ENCODE data around the gene DICER1.
"Not testable (repeated sequence)": the region's sequence is repeated elsewhere in the genome, so short reads cannot be mapped to it uniquely, and the experiment has no call there.

DICER1 gene

DNA sequence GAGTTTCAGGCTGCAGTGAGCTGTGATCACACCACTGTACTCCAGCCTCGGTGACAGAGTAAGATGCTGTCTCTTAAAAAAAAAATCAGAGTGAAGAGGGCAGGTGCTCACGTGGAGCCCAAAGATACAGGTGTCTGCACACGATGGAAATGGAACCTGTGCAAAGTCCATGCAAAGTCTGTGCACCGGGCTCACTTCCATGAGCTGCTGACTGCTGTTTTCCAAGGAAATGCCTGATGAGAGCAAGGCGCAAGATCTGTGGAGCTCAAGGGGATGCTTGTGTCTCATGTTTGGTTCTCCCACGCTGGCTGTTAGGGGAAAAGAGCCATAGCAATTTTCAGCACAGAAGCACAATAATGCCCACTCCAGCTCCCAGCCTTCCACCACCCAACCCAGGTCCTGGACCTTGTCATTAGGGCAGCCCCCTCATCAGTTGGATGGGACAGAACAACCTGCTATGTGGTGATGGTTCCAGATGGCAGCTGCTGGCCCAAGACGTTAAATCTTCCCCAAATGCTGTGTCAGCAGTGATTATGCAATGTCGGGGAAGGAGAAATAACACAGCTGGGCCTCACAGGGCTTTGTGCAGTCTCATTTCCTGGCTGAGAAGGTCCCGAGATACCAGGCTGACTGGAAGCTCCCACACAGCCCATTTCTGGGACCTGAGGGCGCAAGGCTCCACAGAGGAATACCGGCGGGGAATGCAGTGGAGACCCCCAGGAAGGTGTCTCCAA is 27.9 kb upstream of the DICER1 start:
- H3K4me3 ChIP-seq (ENCODE audit: low read depth, low read length): no peak overlapping the region
- in situ Hi-C loops (cut with HindIII; ENCODE audit: low sequenced_read_pairs): no loop called here
- no peak for DNase-seq (ENCODE audit: low read depth)
- no peak for TF ChIP-seq CTCF (IDR thresholded peaks at IDR 0.05; ENCODE audit: low read depth, low read length, missing control alignments)

DNA sequence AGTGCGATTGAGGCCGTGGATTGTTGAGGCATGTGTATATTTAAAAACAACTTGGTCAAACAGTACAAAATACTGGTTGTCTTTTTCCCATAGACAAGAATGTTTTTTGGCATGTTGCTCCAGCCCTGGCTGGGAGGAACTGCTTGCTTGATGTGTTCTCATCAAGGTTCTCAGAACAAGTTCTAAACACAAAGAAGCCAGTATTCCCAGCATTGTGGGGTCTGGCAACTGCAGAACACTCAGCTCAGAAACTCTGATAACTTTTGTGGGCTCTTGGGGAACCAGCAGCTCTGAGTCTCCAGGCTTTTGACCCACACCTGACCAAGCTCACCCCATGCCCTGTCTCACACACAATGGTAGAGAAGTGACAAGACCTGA is 27.1 kb upstream of the DICER1 start:
- H3K4me3 ChIP-seq (ENCODE audit: low read depth, low read length): no peak overlapping the region
- no peak for TF ChIP-seq CTCF (IDR thresholded peaks at IDR 0.05; ENCODE audit: low read depth, low read length, missing control alignments)
- no peak for DNase-seq (ENCODE audit: low read depth)
- in situ Hi-C loops (cut with HindIII; ENCODE audit: low sequenced_read_pairs): loop anchor here (5.0 kb wide), 1 partner anchor 43 kb away; no protein-coding TSS in a partner anchor

DNA sequence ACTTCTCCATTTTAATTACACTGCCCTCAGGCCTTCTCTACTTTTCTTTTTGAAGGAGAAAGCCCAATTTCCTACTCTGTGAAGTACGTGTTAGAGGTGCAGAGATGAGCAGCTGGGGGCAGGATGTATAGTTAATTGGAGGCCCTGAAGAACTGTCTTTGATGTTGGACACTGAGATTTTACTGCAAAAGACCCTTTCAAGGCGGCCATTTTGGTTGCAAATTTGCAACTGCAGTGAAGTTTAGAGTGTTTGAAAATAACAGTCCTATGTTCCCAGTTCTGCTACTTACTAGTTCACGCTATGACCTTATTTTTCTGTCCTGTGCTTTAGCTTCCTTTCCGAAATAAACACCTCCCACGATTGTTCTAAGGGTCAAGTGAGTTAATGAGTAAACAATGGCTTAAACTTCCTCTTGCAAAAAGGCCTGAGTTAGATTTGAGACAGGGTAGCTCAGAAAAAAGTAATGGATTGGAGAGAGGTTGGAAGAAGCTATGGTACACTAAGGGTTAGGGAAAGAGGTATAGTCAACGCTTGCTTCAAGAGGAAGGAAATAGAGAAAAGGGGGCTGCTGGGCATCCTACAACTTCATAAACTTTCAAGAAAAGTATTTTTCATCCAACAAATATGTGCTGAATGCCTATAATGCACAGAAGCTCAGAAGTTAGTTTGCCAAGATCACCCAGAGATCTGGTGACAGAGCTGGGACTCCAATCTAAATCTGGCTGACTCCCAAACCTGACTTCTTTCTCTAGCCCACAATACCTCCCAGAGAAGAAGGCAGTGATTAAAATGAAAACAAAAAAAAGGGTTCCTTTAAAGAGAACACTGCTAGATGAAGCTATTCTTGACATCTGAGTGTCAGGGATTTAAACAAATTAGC is 26.4 kb upstream of the DICER1 start:
- in situ Hi-C loops (cut with HindIII; ENCODE audit: low sequenced_read_pairs): loop anchor here (5.0 kb wide), 1 partner anchor 44 kb away; no protein-coding TSS in a partner anchor
- no peak for DNase-seq (ENCODE audit: low read depth)

DNA sequence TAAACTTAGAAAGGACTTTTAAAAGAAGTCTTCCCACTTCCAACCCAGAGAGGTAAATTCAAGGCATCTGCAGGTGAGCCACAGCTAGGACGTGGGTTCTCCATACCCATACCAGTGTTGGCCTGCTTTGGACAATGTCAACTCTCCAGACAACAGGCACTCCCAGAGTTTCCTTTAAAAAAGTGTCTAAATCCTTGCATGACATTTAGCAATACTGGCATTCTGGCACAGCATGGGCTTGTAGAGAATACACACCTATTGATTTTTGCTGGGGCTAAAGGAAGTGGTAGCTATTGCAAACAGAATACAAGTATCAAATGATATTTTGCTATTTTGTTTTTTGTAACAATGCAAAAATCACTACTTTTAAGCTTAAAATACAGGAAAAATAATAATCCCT is 25.8 kb upstream of the DICER1 start:
- TF ChIP-seq CTCF (IDR thresholded peaks at IDR 0.05; ENCODE audit: low read depth, low read length, missing control alignments): no peak
- in situ Hi-C loops (cut with HindIII; ENCODE audit: low sequenced_read_pairs): loop anchor here (5.0 kb wide), 1 partner anchor 44 kb away; no protein-coding TSS in a partner anchor

More for the DNA sequence above, 26.4 kb upstream of the DICER1 start:
- TF ChIP-seq CTCF (IDR thresholded peaks at IDR 0.05; ENCODE audit: low read depth, low read length, missing control alignments): no peak
- no peak overlapping the region for H3K4me3 ChIP-seq (ENCODE audit: low read depth, low read length)

DNA sequence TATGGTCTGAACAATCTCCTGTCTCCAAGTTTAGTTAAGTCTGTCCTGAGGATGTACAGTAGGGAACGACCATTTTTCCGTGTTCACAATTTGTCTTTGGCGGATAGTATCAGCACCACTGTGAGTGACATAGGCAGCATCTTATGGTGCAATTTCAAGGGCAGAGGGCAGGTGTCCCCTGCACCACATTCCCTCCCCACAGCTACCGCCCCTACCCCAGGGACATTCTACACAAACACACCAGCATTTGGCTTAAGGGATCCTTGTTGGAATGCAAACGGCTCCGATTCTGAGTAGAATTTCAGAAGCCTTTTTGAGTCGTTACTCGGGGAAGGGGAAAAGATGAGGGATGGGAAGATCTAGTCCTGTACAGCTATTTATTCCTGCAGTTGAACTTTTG is 25.1 kb upstream of the DICER1 start:
- in situ Hi-C loops (cut with HindIII; ENCODE audit: low sequenced_read_pairs): loop anchor here (5.0 kb wide), 1 partner anchor 45 kb away; no protein-coding TSS in a partner anchor
- TF ChIP-seq CTCF (IDR thresholded peaks at IDR 0.05; ENCODE audit: low read depth, low read length, missing control alignments): no peak
- no peak for DNase-seq (ENCODE audit: low read depth)
- H3K4me3 ChIP-seq (ENCODE audit: low read depth, low read length): no peak overlapping the region

More for the DNA sequence above, 25.8 kb upstream of the DICER1 start:
- H3K4me3 ChIP-seq (ENCODE audit: low read depth, low read length): no peak overlapping the region
- no peak for DNase-seq (ENCODE audit: low read depth)

DNA sequence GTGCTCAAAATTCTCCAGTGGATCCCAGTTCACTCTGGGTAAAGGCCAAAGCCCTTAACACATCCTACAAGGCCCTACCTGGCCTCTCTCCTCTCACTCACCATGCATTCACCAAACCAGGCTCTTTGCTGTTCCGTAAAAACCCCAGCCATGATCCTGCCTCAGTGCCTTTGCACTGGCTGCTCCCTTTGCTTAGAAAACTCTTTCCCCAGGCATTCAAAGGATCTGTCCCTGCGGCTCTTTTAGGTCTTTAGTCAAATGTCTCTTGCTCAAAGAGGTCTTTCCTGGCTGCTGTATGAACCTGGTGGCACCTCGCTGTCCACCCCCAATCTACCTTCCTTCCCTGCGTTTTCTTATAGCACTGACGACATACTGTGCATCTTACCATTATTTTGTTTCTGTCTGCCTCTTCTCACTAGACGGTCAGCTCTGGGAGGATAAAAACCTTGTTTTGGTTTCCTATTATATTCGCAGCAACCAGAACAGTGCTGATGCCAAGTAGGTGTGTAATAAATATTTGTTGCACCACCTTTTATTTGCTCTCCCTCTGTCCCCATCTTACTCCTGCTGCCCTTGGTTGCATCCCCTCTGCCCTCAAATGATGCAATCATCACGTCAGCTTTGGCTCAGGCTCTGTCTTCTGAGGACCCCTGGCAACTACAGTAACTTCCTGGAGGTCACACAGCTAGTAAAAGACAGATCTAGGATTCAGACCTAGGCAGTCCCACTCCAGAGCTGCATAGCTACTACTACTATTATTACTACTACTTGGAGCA is 23.8 kb upstream of the DICER1 start:
- DNase-seq (ENCODE audit: low read depth): no peak
- TF ChIP-seq CTCF (IDR thresholded peaks at IDR 0.05; ENCODE audit: low read depth, low read length, missing control alignments): no peak
- no peak overlapping the region for H3K4me3 ChIP-seq (ENCODE audit: low read depth, low read length)
- in situ Hi-C loops (cut with HindIII; ENCODE audit: low sequenced_read_pairs): loop anchor here (5.0 kb wide), 1 partner anchor 46 kb away; no protein-coding TSS in a partner anchor

DNA sequence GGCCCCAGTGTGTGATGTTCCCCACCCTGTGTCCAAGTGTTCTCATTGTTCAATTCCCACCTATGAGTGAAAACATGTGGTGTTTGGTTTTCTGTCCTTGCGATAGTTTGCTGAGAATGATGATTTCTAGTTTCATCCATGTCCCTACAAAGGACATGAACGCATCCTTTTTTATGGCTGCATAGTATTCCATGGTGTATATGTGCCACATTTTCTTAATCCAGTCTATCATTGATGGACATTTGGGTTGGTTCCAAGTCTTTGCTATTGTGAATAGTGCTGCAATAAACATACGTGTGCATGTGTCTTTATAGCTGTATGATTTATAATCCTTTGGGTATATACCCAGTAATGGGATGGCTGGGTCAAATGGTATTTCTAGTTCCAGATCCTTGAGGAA is 18.3 kb upstream of the DICER1 start:
- in situ Hi-C loops (cut with HindIII; ENCODE audit: low sequenced_read_pairs); DNase-seq (ENCODE audit: low read depth); H3K4me3 ChIP-seq (ENCODE audit: low read depth, low read length): not testable (repeated sequence)
